ENCODE results near the gene CPNE8.

GRCh38 chr12:38653650-38654049, 251.7 kb downstream of the CPNE8 start:
- TF ChIP-seq CTCF (IDR thresholded peaks at IDR 0.05) = no peak
- no peak for TF ChIP-seq POLR2A (IDR thresholded peaks at IDR 0.05; ENCODE audit: low read length)
- TF ChIP-seq MAFK (IDR thresholded peaks at IDR 0.05; ENCODE audit: partially characterized antibody) = no peak
- TF ChIP-seq HOXA7 (CRISPR knock-in tag; IDR thresholded peaks at IDR 0.05) = no peak
- no peak for TF ChIP-seq ZFP36 (IDR thresholded peaks at IDR 0.05; ENCODE audit: borderline replicate concordance, partially characterized antibody)
- TF ChIP-seq E2F6 (IDR thresholded peaks at IDR 0.05; ENCODE audit: borderline replicate concordance, low read depth) = no peak
